K562 (cell line): ENCODE results near the gene FBLN2. TPM values are rescaled to one million over a fixed set of nuclear protein-coding genes. Genes with fewer than 3 reads are reported as not detected.

Source experiments
- ATAC-seq: fragments of 200-7000 bp; cut with Tn5 transposase; 3 replicates; pipeline ENCODE4 v1.9.1; 2020; ENCODE audit warnings: moderate library complexity
- BruUV-seq: library from RNA; stranded (reverse); fragments of 400-500 nt; replicated peaks from 2 replicates; lab custom pipeline; 2021; lab: Mats Ljungman, UMichigan
- CTCF ChIA-PET: fragments of 300-600 bp; formaldehyde crosslinking; extraction: SDS; loops from one replicate; lab custom pipeline; 2021; ENCODE audit warnings: low intra/inter-chr PET ratio; lab: Yijun Ruan, JAX
- POLR2A ChIA-PET: fragments of 300-600, 350-650 bp; sonication (Branson Sonifier 250); formaldehyde crosslinking; extraction: SDS; loops from one replicate; lab custom pipeline; 2021; ENCODE audit warnings: antibody characterized with exemption, inconsistent platforms; lab: Yijun Ruan, JAX
- DNase-seq, 4 experiments: peaks; one replicate each; pipeline versions ENCODE4 v3.0.0 to v3.0.0-alpha.2; 2011 to 2018; ENCODE audit warnings: low spot score in 3 of 4, mixed read lengths in 3 of 4; ENCODE audit errors: extremely low read depth in 1 of 4
- FAIRE-seq: peaks from 2 replicates; lab custom pipeline; 2011; peaks lifted over from hg19 to GRCh38; lab: Jason Lieb, UNC
- H2AFZ ChIP-seq: 2 replicates; pipeline ENCODE4 v1.6.0; 2011; ENCODE audit warnings: low read depth, low read length, control low read depth, inconsistent platforms
- H3K27ac ChIP-seq: fragments of 200-600 bp; 3 replicates; pipeline ENCODE4 v1.8.0; 2011; ENCODE audit warnings: low read depth, mild to moderate bottlenecking, control low read depth, inconsistent platforms, low read length, moderate library complexity, mixed read lengths; ENCODE audit errors: extremely low read depth
- H3K27me3 ChIP-seq, 2 experiments: fragments of 300-600 bp in 1 of 2; 2 replicates in 1 of 2; 3 replicates in 1 of 2; pipeline versions ENCODE4 v1.6.0 to v1.8.0; 2011; ENCODE audit warnings: inconsistent platforms in 2 of 2, low read length in 2 of 2, mild to moderate bottlenecking in 1 of 2, mixed read lengths in 1 of 2, moderate library complexity in 1 of 2; ENCODE audit not compliant: control insufficient read depth in 2 of 2, insufficient read depth in 2 of 2
- H3K36me3 ChIP-seq: fragments of 300-600 bp; 3 replicates; pipeline ENCODE4 v1.8.0; 2011; ENCODE audit warnings: mild to moderate bottlenecking, low read length, inconsistent platforms; ENCODE audit not compliant: control insufficient read depth, insufficient read depth
- H3K4me1 ChIP-seq, 2 experiments: fragments of 200-600 bp in 1 of 2; replicated peaks in 1 of 2; 2 replicates in 1 of 2; 3 replicates in 1 of 2; pipeline versions ENCODE4 v1.5.1 to v1.8.0; 2011; ENCODE audit warnings: inconsistent platforms in 2 of 2, low read length in 2 of 2, mild to moderate bottlenecking in 1 of 2, mixed read lengths in 1 of 2, moderate library complexity in 1 of 2; ENCODE audit not compliant: control insufficient read depth in 2 of 2, insufficient read depth in 2 of 2
- H3K4me2 ChIP-seq: 2 replicates; pipeline ENCODE4 v1.6.1; 2011; ENCODE audit warnings: low read length, control low read depth, inconsistent platforms, mixed read lengths; ENCODE audit not compliant: insufficient read depth
- H3K4me3 ChIP-seq: fragments of 200-600 bp; sonication (generic), shearing (Covaris generic); 2 replicates; pipeline ENCODE4 v1.5.1; 2016; ENCODE audit warnings: control low read depth, inconsistent platforms
- H3K79me2 ChIP-seq: fragments of 200-600 bp; 3 replicates; pipeline ENCODE4 v1.8.0; 2011; ENCODE audit warnings: low read length, inconsistent platforms; ENCODE audit not compliant: control insufficient read depth, insufficient read depth
- H3K9ac ChIP-seq, 2 experiments: 2 replicates each; pipeline versions ENCODE4 v1.6.0 to v1.6.1; 2011; ENCODE audit warnings: low read depth in 2 of 2, low read length in 2 of 2, control low read depth in 1 of 2, inconsistent platforms in 1 of 2, mild to moderate bottlenecking in 1 of 2, mixed read lengths in 1 of 2; ENCODE audit not compliant: insufficient read depth in 1 of 2
- H3K9me1 ChIP-seq: one replicate; pipeline ENCODE4 v1.6.0; 2011; ENCODE audit warnings: inconsistent platforms, mild to moderate bottlenecking, low read length, moderate library complexity; ENCODE audit not compliant: control insufficient read depth, insufficient read depth
- H3K9me3 ChIP-seq: replicated peaks from 2 replicates; pipeline ENCODE4 v1.5.1; 2011; ENCODE audit warnings: low read depth, low read length, inconsistent platforms; ENCODE audit not compliant: control insufficient read depth, insufficient read depth
- H4K20me1 ChIP-seq: replicated peaks from 2 replicates; pipeline ENCODE4 v1.6.1; 2011; ENCODE audit warnings: low read length, inconsistent platforms, mixed read lengths; ENCODE audit not compliant: control insufficient read depth, insufficient read depth
- HMGXB4 ChIP-seq: sonication (generic); formaldehyde crosslinking; IDR thresholded peaks from 2 replicates; pipeline ENCODE4 v1.8.1; 2023; ENCODE audit warnings: mild to moderate bottlenecking, missing genetic modification reagents
- NFE2 ChIP-seq: IDR thresholded peaks from 2 replicates; pipeline ENCODE4 v1.6.1; 2014; ENCODE audit warnings: antibody characterized with exemption, low read depth
- ZFP36 ChIP-seq: fragments of 150-350 bp; IDR thresholded peaks from 2 replicates; pipeline ENCODE4 v1.6.1; 2018; ENCODE audit warnings: low read length, low read depth; ENCODE audit not compliant: partially characterized antibody
- ZNF316 ChIP-seq: fragments of 450-650 bp; IDR thresholded peaks from 2 replicates; pipeline ENCODE4 v1.6.1; 2016
- WGBS: fragments of 100-300 bp; shearing (Covaris generic); methylation state at CpG from one replicate; pipeline ENCODE4 v1.1.6; 2016; ENCODE audit warnings: low coverage, mixed read lengths; ENCODE audit not compliant: insufficient coverage; ENCODE audit errors: missing lambda C conversion rate; 5-methylcytosine and 5-hydroxymethylcytosine counted together
- in situ Hi-C: fragments of 300-500 bp; cut with MboI; formaldehyde crosslinking; loops from 4 replicates; pipeline ENCODE4 v1.15.0; 2018; ENCODE audit warnings: inconsistent platforms, mixed read lengths
- intact Hi-C: fragments of 100-400 bp; cut with micrococcal nuclease; formaldehyde crosslinking; loops from 2 replicates; pipeline ENCODE4 v1.14.2; 2022
- polyA plus RNA-seq, 8 experiments: library from polyadenylated mRNA; depleted of rRNA in 4 of 8; stranded (reverse) in 5 of 8; unstranded in 3 of 8; fragments of >200 nt; fragmentation: Nextera tagmentation in 2 of 8; fragmentation: Illumina TruSeq in 1 of 8; extraction: Ambion mirVana in 2 of 8; extraction: Trizol in 1 of 8; gene quantifications; 2 replicates each; pipeline versions ENCODE4 v1.2.1 to v1.2.3, GENCODE V29; 2011 to 2014; ENCODE audit warnings: inconsistent platforms in 1 of 8, missing spikeins in 1 of 8
- total RNA-seq, 7 experiments: library from RNA; depleted of rRNA in 6 of 7; stranded (reverse); fragments of >200 nt in 6 of 7; fragmentation: Illumina TruSeq in 2 of 7; extraction: Trizol in 2 of 7; gene quantifications; 2 replicates each; pipeline versions ENCODE4 v1.2.1 to v1.2.3, GENCODE V29; 2011 to 2021; ENCODE audit warnings: low replicate concordance in 1 of 7

Gene FBLN2
- total and polyA plus RNA-seq, 9 of the 15 experiments (the other 6 are each of a cell fraction or from before 2014, with no cell fraction given), result 0.03 to 0.10 (median 0.04) TPM; not detected in 6

DNA sequence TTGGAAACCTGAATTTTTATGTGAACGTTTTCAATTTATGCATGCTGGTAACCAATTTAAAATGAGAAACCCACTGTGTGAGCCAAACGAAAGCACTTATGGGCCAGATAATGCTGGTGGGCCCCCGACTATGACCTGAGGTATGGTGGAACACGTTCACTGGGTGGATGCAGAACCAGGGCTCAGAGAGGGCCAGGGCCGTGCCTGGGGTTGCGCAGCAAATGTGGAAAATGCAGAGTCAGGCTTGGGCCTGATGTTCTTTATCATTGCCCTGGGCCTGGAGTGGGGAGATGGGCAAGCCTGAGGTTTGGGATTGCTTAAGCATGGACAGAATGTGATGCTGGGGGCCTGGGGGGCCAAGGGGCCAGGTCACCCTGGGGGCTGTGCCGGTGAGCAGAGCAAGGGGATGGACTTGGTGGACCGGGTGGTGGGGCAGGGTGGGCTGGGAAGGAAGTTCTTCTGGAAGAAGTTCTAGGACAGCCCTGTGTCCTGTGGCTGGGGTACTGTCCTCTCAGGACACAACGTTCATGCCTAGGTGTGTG is 17.9 kb downstream of the FBLN2 start:
- Histone ChIP-seq H3K9ac (no peak overlapping the region), H2AFZ (no peak overlapping the region), H3K36me3 (no peaks in the 10 kb centered on the region), H3K4me3 (no peak overlapping the region), H3K9me1 (no peaks in the 10 kb centered on the region), H3K9me3 (no peaks in the 10 kb centered on the region), H3K27me3 (peaks cover 4 to 78% of the 10 kb centered on the region in 2 experiments; a peak in 4 of 5 replicates), H4K20me1 (peaks cover 11% of the 10 kb centered on the region; the same call in 1 of the 2 replicates), H3K4me1 (peaks cover 0 to 33% of the 10 kb centered on the region in 2 experiments; a peak in 1 of 5 replicates), H3K4me2 (no peak overlapping the region), H3K79me2 (no peaks in the 10 kb centered on the region), H3K27ac (no peak overlapping the region)
- ATAC-seq (no peak), FAIRE-seq (no peak), DNase-seq (no peak)
- no TSS peak for BruUV-seq
- CTCF ChIA-PET, result no interaction called here
- intact Hi-C loops, result no loop called here
- in situ Hi-C loops, result no loop called here
- POLR2A ChIA-PET, result interaction anchor here (0.6 to 1.5 kb wide), 4 partner anchors 8 to 12 kb away, joined by 3 to 6 read pairs (median 3); no protein-coding TSS in a partner anchor
- WGBS, result 9% methylated on average over 8 of the region's 9 CpGs
- TF ChIP-seq ZNF316 (peak; percentile 21; the same call in 1 of the 2 replicates), ZFP36 (peak; percentile 74), NFE2 (peak; percentile 15; the same call in 1 of the 2 replicates), HMGXB4 (no peak)
